K562 (cell line): Measurements from ENCODE around the gene PI16. TPM values are rescaled to one million over a fixed set of nuclear protein-coding genes. Genes with fewer than 3 reads are reported as not detected.

Source experiments
- CBX2 ChIP-seq: fragments of 200-600 bp; sonication (generic); IDR thresholded peaks from one replicate; pipeline ENCODE4 v1.6.1; 2012; ENCODE audit warnings: mild to moderate bottlenecking, low read length, inconsistent platforms; ENCODE audit not compliant: insufficient read depth, poor library complexity, severe bottlenecking
- CCNT2 ChIP-seq: IDR thresholded peaks from 2 replicates; pipeline ENCODE4 v1.6.1; 2011; ENCODE audit warnings: borderline replicate concordance, low read depth, mild to moderate bottlenecking, moderate library complexity, mixed read lengths, low read length; ENCODE audit not compliant: insufficient read length; ENCODE audit errors: extremely low read depth
- E2F4 ChIP-seq: sonication (generic); formaldehyde crosslinking; IDR thresholded peaks from 2 replicates; pipeline ENCODE4 v1.8.0; 2022; ENCODE audit warnings: mild to moderate bottlenecking, low read depth, missing genetic modification reagents
- ETV6 ChIP-seq, 3 experiments: fragments of 150-350 bp in 1 of 3; sonication (generic) in 1 of 3; formaldehyde crosslinking in 1 of 3; IDR thresholded peaks; 2 replicates each; pipeline versions ENCODE4 v1.6.1 to v1.8.0; 2014 to 2022; ENCODE audit warnings: borderline replicate concordance in 2 of 3, low read depth in 2 of 3, antibody characterized with exemption in 1 of 3, low read length in 1 of 3, mild to moderate bottlenecking in 1 of 3, missing genetic modification reagents in 1 of 3
- HMG20A ChIP-seq: fragments of 450-650 bp; formaldehyde crosslinking; conservative IDR thresholded peaks from 2 replicates; pipeline ENCODE4 v1.4.0; 2020; ENCODE audit warnings: mild to moderate bottlenecking, mixed read lengths
- HNRNPH1 ChIP-seq: fragments of 200-400 bp; formaldehyde crosslinking; optimal IDR thresholded peaks from 2 replicates; pipeline ENCODE3; 2017; ENCODE audit warnings: low read depth, mild to moderate bottlenecking, low read length, moderate library complexity
- MEF2A ChIP-seq: IDR thresholded peaks from 2 replicates; pipeline ENCODE4 v1.6.1; 2011; ENCODE audit warnings: low read depth, mild to moderate bottlenecking, low read length, moderate library complexity; ENCODE audit not compliant: control insufficient read depth
- MXI1 ChIP-seq: IDR thresholded peaks from 2 replicates; pipeline ENCODE4 v1.6.1; 2011; ENCODE audit warnings: low read depth, mild to moderate bottlenecking, improper control_type of control experiment, low read length
- NCOR1 ChIP-seq: fragments of 450-650 bp; IDR thresholded peaks from 2 replicates; pipeline ENCODE4 v1.6.1; 2016; ENCODE audit warnings: mild to moderate bottlenecking, moderate library complexity
- NFE2 ChIP-seq: IDR thresholded peaks from 2 replicates; pipeline ENCODE4 v1.6.1; 2014; ENCODE audit warnings: antibody characterized with exemption, low read depth
- NFYB ChIP-seq: IDR thresholded peaks from 2 replicates; pipeline ENCODE4 v1.6.1; 2011; ENCODE audit warnings: mild to moderate bottlenecking, moderate library complexity; ENCODE audit not compliant: insufficient read length; ENCODE audit errors: extremely low read depth
- NR2C2 ChIP-seq, 2 experiments: fragments of 200-800 bp in 1 of 2; sonication (Bioruptor generic) in 1 of 2; sonication (generic) in 1 of 2; formaldehyde crosslinking in 1 of 2; IDR thresholded peaks; 2 replicates each; pipeline versions ENCODE4 v1.6.1 to v1.8.0; 2016 to 2022; ENCODE audit warnings: mild to moderate bottlenecking in 1 of 2, missing compliant biosample characterization in 1 of 2, missing genetic modification characterization in 1 of 2, missing genetic modification reagents in 1 of 2
- PCBP2 ChIP-seq: fragments of 200-400 bp; formaldehyde crosslinking; IDR thresholded peaks from 2 replicates; pipeline ENCODE4 v1.6.1; 2018; ENCODE audit warnings: low read length, low read depth, mild to moderate bottlenecking, moderate library complexity; ENCODE audit not compliant: poor library complexity, severe bottlenecking
- PHB2 ChIP-seq: fragments of 450-650 bp; IDR thresholded peaks from 2 replicates; pipeline ENCODE4 v1.6.1; 2017; ENCODE audit warnings: low read depth
- PHF21A ChIP-seq: fragments of 450-650 bp; IDR thresholded peaks from 2 replicates; pipeline ENCODE4 v1.6.1; 2017; ENCODE audit warnings: low read depth, borderline replicate concordance
- RAD51 ChIP-seq: fragments of 450-650 bp; IDR thresholded peaks from 2 replicates; pipeline ENCODE4 v1.7.1; 2016; ENCODE audit warnings: low read depth, mild to moderate bottlenecking, borderline replicate concordance
- RB1 ChIP-seq: fragments of 450-650 bp; IDR thresholded peaks from 2 replicates; pipeline ENCODE4 v1.6.1; 2017; ENCODE audit warnings: low read depth, mild to moderate bottlenecking
- RBM14 ChIP-seq: fragments of 200-400 bp; formaldehyde crosslinking; IDR thresholded peaks from 2 replicates; pipeline ENCODE4 v1.6.1; 2018; ENCODE audit warnings: low read depth, mild to moderate bottlenecking, low read length, moderate library complexity, borderline replicate concordance; ENCODE audit not compliant: insufficient read depth
- SMAD4 ChIP-seq: fragments of 250-450 bp; sonication (Bioruptor Pico); conservative IDR thresholded peaks from 2 replicates; pipeline ENCODE4 v1.8.0; 2021; ENCODE audit warnings: inconsistent platforms, mild to moderate bottlenecking, moderate library complexity
- SMARCC2 ChIP-seq: fragments of 450-650 bp; IDR thresholded peaks from 2 replicates; pipeline ENCODE4 v1.6.1; 2017; ENCODE audit warnings: antibody characterized with exemption, moderate library complexity, mild to moderate bottlenecking, low read depth
- TCFL5 ChIP-seq: fragments of 250-450 bp; sonication (Bioruptor Pico); conservative IDR thresholded peaks from 2 replicates; pipeline ENCODE4 v1.6.1; 2021; ENCODE audit warnings: mild to moderate bottlenecking, moderate library complexity, matching md5 sums
- TEAD1 ChIP-seq, 2 experiments: fragments of 450-650 bp in 1 of 2; sonication (generic) in 1 of 2; formaldehyde crosslinking; IDR thresholded peaks; 2 replicates each; pipeline versions ENCODE4 v1.4.0 to v1.8.0; 2020 to 2022; ENCODE audit warnings: mild to moderate bottlenecking in 2 of 2, missing genetic modification reagents in 1 of 2
- UBTF ChIP-seq, 2 experiments: IDR thresholded peaks; 2 replicates each; pipeline ENCODE4 v1.6.1; 2012; ENCODE audit warnings: improper control_type of control experiment in 2 of 2, low read depth in 2 of 2, low read length in 2 of 2, borderline replicate concordance in 1 of 2
- polyA plus RNA-seq, 8 experiments: library from polyadenylated mRNA; depleted of rRNA in 4 of 8; stranded (reverse) in 5 of 8; unstranded in 3 of 8; fragments of >200 nt; fragmentation: Nextera tagmentation in 2 of 8; fragmentation: Illumina TruSeq in 1 of 8; extraction: Ambion mirVana in 2 of 8; extraction: Trizol in 1 of 8; gene quantifications; 2 replicates each; pipeline versions ENCODE4 v1.2.1 to v1.2.3, GENCODE V29; 2011 to 2014; ENCODE audit warnings: inconsistent platforms in 1 of 8, missing spikeins in 1 of 8
- total RNA-seq, 7 experiments: library from RNA; depleted of rRNA in 6 of 7; stranded (reverse); fragments of >200 nt in 6 of 7; fragmentation: Illumina TruSeq in 2 of 7; extraction: Trizol in 2 of 7; gene quantifications; 2 replicates each; pipeline versions ENCODE4 v1.2.1 to v1.2.3, GENCODE V29; 2011 to 2021; ENCODE audit warnings: low replicate concordance in 1 of 7

PI16 gene
- total and polyA plus RNA-seq, 9 of the 15 experiments (the other 6 are each of a cell fraction or from before 2014, with no cell fraction given): 0.06 to 0.18 TPM; not detected in 7

GRCh38 chr6:36954262-36954931, at the start of gene PI16 (continued):
- no peak for TF ChIP-seq UBTF (IDR thresholded peaks at IDR 0.05; ENCODE audit: borderline replicate concordance in 1 of 2, low read depth in 2 of 2, low read length in 2 of 2)
- no peak for TF ChIP-seq E2F4 (CRISPR knock-in tag)
- TF ChIP-seq HMG20A (CRISPR knock-in tag): peak; percentile 95
- TF ChIP-seq CBX2: no peak
- no peak for TF ChIP-seq MEF2A
- no peak for TF ChIP-seq NR2C2 (CRISPR knock-in tag; IDR thresholded peaks at IDR 0.05)
- 0 out of 2 replicates have a peak, but pooled peaks have one; percentile 39 for TF ChIP-seq NR2C2 (tag; IDR thresholded peaks at IDR 0.05)
- TF ChIP-seq CCNT2: peak; percentile 97
- TF ChIP-seq ETV6 (IDR thresholded peaks at IDR 0.05; ENCODE audit: borderline replicate concordance in 1 of 2, low read depth in 2 of 2, low read length in 1 of 2): peak; percentile 16 to 86; a peak in 3 of 4 replicates
- TF ChIP-seq ETV6 (CRISPR knock-in tag; IDR thresholded peaks at IDR 0.05; ENCODE audit: borderline replicate concordance): no peak
- TF ChIP-seq TEAD1 (CRISPR knock-in tag; IDR thresholded peaks at IDR 0.05): peak in 1 of 2 experiments; percentile 83; a peak in 3 of 4 replicates
- peak; percentile 32; the same call in 1 of the 2 replicates for TF ChIP-seq NFE2
- TF ChIP-seq PHB2: peak; percentile 60; the same call in 1 of the 2 replicates
- TF ChIP-seq RBM14: no peak
- TF ChIP-seq RB1: no peak
- peak; percentile 94; the same call in 1 of the 2 replicates for TF ChIP-seq PHF21A
- TF ChIP-seq NCOR1: peak; percentile 92
- TF ChIP-seq NFYB: peak; percentile 27
- TF ChIP-seq MXI1: peak; percentile 45; the same call in 1 of the 2 replicates
- TF ChIP-seq HNRNPH1: no peak
- no peak for TF ChIP-seq TCFL5
- TF ChIP-seq RAD51: no peak
- peak; percentile 86 for TF ChIP-seq SMAD4 (CRISPR knock-in tag)
- no peak for TF ChIP-seq PCBP2
- peak; percentile 85; the same call in 1 of the 2 replicates for TF ChIP-seq SMARCC2
